ENCODE measurements around the gene GMDS.

GRCh38 chr6:2191390-2191740, 54.0 kb downstream of the GMDS start:
- TF ChIP-seq CTCF (IDR thresholded peaks at IDR 0.05) (no peak), EZH2 (IDR thresholded peaks at IDR 0.05; ENCODE audit: borderline replicate concordance, insufficient read depth, low read depth, low read length, poor library complexity, severe bottlenecking) (no peak)
